HG03175 (cell line): Measurements from ENCODE around the gene PTH1R.

Experiments
- ATAC-seq: cut with Tn5 transposase; IDR thresholded peaks from one replicate; pipeline ENCODE4 v1.9.1; 2021; ENCODE audit warnings: mild to moderate bottlenecking, moderate library complexity; ENCODE audit not compliant: unreplicated experiment

PTH1R gene

GRCh38 chr3:46926871-46927717 is 49.6 kb downstream of the PTH1R start:
- peak; percentile 68 for ATAC-seq

DNA sequence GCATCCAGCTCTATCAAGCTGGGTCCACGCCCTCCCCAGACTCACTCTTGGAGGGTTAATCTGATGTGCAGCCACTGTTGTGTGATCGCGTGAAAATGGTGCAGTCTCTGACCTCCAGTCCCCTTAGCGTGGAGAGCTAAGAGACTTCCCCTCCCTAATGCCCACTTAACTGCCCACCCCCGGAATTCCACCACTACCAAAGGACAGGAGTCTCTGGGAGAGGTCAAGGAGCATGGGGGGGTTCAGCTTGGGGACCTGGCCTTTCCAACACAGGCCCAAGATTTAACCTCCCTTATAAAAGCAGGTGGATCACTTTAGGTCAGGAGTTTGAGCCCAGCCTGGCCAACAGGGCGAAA is 50.2 kb downstream of the PTH1R start:
- ATAC-seq, result peak; percentile 8

GRCh38 chr3:46928282-46928681 is 50.8 kb downstream of the PTH1R start:
- no peak for ATAC-seq

DNA sequence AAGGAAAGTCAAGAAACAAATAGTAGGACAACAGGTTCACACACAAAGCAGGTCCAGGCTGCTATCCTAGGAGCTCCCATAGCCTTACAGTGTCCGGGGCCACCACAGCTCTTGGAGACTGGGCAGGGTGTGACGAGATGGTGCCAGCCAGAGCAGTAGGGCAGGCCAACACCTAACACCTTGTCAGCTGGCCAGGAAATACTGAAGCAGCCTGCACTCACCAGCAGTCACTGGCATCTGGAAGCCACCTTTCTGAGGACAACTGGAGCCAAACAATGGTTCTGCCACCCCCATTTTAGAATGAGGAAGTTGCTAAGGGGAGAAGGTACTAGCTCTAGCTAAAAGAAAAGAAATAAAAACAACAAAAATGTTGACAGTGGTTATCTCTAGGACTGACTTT is 51.8 kb downstream of the PTH1R start:
- ATAC-seq, result no peak

DNA sequence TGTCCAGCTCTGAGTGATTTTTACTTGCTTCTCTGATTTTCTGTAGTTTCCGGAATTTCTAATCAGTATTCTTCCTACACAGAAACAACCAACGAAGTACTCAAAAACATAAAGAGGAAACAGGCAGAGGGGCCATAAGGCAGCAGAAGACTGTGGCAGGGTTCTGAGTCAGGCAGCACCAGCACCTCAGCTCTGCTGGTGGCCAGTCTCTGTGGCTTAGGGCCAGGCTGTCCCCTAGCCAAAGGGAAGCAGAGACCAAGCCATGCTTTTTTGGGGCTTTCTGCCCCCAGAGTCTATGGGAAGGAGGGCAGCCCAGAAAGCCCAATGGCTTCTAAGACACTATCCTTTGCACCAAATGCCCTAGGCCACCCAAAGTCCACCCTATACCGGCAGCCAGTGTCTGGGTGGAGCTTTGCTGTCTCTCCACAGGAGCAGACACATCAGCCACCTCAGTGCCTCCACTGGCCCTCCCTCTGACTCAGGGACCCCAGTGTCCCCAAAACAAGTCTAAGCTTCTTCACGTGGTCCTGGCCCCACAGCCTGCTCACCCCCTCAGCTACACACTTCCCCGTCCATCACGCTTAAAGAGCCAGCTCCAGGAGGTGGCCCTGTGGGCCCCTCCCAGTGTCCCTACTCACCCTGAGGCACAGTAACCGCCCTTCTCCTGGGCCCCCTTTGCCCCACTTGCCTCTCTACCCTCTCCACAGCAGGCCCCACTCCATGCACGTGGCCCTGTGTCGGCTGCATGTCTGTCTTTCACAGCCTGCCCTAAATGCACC is 52.8 kb downstream of the PTH1R start:
- ATAC-seq, result no peak

DNA sequence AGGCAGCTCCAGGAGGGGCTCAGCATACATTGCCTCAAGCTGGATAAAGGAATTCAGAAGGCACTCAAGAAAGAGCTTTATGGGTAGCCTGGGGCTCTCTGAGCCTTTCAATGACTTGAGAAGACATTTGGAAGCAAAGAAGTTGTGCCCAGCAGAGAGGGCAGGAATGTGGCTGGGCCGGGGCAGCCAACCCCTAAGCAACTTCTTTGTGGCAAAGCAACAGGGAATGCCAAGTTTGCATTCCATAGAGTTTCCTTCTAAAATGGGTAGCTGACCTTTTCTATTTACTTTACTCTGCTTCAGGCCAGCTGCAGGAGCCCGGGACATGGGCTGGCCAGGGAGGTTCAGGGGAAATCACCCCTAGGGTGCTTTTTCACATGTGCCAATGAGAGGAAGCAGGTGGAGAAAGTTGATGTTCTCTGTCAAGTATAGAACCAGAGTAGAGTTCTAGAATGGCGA is 53.5 kb downstream of the PTH1R start:
- ATAC-seq, result no peak

- no peak for ATAC-seq
Observed at GRCh38 chr3:46931631-46932331, 54.3 kb downstream of the PTH1R start.

DNA sequence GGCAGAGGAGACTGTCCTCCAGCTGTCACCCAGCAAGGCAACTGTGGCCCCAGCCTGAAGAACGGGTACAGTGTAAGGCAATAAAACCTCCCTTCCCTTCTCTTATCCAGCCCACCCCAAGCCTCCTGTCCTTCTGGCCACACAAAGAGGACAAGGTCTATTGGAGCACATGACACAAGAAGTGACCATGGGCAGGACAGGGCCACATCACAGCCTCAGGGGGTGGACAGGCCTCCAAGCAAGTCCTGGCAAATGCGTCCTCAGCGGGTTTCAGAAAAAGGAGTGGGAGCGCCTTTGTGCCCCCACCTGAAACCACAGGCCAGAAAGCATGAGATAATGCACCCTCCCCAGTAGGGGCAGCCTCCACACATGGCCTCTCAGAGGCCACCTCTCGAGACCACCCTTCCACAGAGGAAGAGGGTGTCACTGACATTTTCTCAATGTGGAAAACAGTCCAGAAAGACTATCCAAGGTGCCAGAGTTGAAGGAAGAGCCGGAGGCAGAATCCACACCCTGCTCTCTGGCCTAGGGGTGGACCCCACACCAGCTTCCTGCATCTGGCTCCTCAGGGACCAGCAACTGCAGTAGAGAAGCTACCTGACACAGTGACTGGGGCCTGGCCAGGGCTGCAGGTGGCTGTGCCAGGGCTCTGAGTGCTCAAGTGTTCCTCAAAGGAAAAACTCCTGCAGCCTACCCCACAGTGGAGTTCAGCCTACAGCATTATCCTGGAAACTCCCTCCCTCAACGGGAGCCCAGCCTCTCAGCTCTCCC is 55.1 kb downstream of the PTH1R start:
- no peak for ATAC-seq

- ATAC-seq, result no peak
Observed at GRCh38 chr3:46933261-46933660, 55.7 kb downstream of the PTH1R start.

DNA sequence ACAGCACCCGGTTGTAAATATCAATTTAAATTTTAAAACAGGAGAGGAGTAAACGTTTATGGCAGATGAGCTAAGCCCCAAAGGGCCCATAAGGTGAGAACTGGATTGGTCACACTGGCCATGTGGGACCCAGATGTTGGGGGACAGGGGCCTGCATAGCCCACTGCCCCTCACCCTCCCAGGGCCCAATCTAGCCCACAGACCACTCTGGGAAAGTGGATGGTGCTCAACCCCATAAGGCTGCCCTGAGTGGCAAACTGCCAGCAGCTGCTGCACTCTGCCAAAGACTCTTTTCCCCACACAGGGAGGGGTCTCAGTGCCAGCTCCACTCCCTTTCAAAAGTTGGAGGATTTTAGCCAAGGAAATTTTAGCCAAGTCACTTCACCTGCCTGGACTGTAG is 56.6 kb downstream of the PTH1R start:
- ATAC-seq, result no peak

- ATAC-seq, result no peak
Observed at GRCh38 chr3:46934498-46935167, 57.1 kb downstream of the PTH1R start.

DNA sequence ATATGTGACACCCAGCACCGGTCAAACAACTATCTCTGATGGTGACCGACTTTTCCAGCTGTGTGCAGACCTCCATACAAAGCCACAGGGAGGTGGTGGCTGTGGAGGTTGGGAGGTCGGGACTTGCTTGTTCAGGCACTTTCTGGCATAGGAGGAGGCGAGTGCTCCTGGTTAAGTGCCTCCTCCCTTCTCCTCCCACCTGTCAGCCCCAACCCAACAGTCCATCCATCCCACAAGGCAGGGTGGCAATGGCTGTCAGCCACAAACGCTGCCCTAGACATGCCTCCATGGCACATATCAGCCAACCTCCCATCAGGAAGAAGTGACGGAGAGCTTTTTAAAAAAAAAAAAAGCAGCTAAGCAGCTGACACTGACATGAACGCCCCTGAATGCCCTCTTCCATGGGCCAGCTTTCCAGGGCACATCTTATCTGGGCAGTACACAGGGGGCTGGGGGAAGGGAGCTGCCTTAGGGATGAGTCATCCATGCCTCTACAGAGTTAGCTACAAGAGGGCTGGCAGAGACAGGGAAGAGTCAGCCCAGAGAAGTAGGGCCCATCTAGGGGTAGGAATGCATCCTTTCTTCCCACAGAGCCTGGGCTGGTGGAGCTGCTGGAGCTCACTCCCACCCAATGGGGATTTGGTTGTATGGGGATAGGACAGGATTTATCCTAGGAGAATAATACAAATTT is 57.8 kb downstream of the PTH1R start:
- ATAC-seq, result no peak

DNA sequence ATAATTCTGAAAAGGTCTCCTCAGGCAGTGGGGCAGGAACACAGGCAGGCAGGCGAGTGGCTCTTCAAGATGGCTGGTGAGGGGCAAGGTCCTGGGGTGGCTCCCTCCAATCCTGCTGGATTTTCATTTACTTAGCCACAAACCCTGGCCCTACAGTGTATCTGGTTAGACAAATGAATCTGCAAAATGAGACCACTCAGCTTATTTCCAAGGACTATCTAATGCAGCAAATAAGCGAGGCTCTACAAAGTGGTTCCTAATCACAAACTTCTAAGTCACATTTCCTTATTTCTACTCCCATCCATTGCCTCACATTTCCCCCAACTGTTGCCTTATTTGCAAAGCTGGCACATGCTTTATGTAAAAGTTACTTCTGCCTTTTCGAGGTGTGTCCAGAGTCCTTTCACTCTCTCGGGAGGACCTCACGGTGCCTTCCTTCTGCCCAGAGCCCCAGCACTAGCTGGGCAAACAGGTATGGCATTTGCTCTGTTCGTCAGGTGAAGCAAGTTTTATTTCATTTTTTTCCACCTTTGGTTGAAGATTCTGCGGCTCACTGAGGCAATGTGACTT is 58.6 kb downstream of the PTH1R start:
- no peak for ATAC-seq

DNA sequence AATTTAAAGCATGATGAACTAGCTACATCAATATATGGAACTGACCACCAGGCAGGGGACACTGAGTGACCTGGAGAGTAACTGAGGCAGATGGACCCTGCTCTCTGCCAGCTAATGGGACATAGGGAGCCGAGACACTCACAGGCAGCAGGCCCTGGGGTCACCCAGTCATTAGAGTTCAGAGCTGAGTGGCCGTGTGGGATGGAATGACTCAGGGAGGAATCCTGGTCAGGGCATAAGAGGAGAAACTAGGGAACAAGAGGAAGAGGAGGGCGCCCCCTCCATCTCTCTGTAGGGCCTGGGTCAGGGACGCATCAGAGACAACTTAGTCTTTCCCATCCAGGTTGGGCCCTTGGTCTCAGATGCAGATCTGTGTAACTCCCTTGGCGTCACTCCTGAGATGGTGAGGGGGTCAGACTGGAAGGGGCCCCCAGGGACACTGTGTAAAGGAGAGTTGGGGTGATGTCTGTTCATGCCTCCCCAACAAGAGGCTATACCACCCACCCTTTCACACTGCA is 59.3 kb downstream of the PTH1R start:
- ATAC-seq, result no peak

DNA sequence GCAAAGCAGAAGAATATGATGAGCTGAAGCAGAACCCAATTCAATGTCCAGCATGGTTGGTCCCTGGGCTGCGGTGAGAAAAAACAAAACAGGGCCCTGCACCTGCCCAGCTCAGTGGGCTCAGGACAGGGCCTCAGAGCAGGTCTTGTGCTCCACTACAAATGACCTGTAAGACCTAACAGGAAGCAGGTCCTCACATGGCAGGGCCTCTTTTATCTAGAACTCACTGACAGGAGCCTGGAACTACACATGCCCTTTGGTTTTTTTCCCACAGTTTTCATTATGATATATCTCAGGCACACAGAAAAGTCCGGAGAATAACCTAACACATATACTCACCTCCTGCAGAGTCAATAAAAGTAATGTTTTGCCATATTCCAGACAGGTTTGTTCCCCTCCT is 60.6 kb downstream of the PTH1R start:
- ATAC-seq, result no peak

GRCh38 chr3:46939578-46940445 is 62.3 kb downstream of the PTH1R start:
- no peak for ATAC-seq

- no peak for ATAC-seq
Observed at GRCh38 chr3:46942076-46942475, 64.6 kb downstream of the PTH1R start.
